ENCODE measurements around the gene MIB2. TPM values are rescaled to one million over a fixed set of nuclear protein-coding genes. Genes with fewer than 3 reads are reported as not detected.
A peak's percentile ranks its signal among the peaks of the same experiment; 100 is the strongest.
"Not testable (repeated sequence)": the region's sequence is repeated elsewhere in the genome, so short reads cannot be mapped to it uniquely, and the experiment has no call there.

The MIB2 gene
- total and polyA plus RNA-seq, 2 experiments from 2014 or later = 47.5 to 75.3 TPM

DNA sequence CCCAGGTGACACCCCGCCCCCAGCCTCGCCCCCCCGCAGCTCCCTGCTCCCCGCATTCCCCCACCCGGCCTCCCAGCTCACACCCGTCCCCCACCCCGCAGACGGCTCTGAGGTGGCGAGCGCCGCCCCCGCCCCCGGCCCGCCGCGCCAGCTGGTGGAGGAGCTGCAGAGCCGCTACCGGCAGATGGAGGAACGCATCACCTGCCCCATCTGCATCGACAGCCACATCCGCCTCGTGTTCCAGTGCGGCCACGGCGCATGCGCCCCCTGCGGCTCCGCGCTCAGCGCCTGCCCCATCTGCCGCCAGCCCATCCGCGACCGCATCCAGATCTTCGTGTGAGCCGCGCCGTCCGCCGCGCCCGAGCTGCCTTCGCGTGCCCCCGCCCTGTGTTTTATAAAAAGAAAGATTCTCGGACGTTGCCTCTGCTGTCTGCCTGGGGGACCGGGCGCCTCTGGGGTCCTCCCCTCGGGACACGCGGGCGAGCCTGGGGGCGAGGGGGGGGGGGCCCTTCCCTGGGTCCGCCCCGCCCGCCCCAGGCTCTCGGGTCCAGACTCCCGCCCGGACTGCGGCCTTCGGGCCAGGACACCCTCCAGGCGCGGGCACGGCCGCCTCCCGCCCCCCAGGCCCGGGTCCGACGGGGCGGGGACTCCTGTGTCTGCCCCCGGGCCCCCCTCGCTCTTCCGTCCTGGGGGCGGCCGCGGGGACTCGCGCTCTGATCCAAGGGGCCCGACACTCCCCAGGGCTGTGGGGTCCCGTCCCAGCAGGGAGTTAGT lies 15.1 kb downstream of the MIB2 start:
- peaks cover 15% of the 10 kb centered on the region for H3K27me3 ChIP-seq
- 28% methylated on average over 20 of the region's 81 CpGs for WGBS (ENCODE audit: low lambda C conversion rate, missing lambda C conversion rate)
- TF ChIP-seq EZH2 (IDR thresholded peaks at IDR 0.05; ENCODE audit: borderline replicate concordance) = peak; percentile 12
- no peak for TF ChIP-seq EZH2phosphoT487 (IDR thresholded peaks at IDR 0.05; ENCODE audit: low read depth, severe bottlenecking, unreplicated experiment)
- TF ChIP-seq, protein P1, sequence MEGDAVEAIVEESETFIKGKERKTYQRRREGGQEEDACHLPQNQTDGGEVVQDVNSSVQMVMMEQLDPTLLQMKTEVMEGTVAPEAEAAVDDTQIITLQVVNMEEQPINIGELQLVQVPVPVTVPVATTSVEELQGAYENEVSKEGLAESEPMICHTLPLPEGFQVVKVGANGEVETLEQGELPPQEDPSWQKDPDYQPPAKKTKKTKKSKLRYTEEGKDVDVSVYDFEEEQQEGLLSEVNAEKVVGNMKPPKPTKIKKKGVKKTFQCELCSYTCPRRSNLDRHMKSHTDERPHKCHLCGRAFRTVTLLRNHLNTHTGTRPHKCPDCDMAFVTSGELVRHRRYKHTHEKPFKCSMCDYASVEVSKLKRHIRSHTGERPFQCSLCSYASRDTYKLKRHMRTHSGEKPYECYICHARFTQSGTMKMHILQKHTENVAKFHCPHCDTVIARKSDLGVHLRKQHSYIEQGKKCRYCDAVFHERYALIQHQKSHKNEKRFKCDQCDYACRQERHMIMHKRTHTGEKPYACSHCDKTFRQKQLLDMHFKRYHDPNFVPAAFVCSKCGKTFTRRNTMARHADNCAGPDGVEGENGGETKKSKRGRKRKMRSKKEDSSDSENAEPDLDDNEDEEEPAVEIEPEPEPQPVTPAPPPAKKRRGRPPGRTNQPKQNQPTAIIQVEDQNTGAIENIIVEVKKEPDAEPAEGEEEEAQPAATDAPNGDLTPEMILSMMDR (IDR thresholded peaks at IDR 0.05; ENCODE audit: poor library complexity) = no peak
- H3K4me2 ChIP-seq = peak overlapping the region; percentile 75
- no peaks in the 10 kb centered on the region for H3K9me2 ChIP-seq (replicated peaks; ENCODE audit: insufficient read depth)
- no peaks in the 10 kb centered on the region for H4K20me1 ChIP-seq (ENCODE audit: insufficient read depth, poor library complexity, severe bottlenecking)
- no peaks in the 10 kb centered on the region for H3K36me3 ChIP-seq (replicated peaks; ENCODE audit: insufficient read depth, low read depth)
- no peak overlapping the region for H2AFZ ChIP-seq
- H3K9me3 ChIP-seq (ENCODE audit: low read depth) = no peaks in the 10 kb centered on the region
- H3K4me3 ChIP-seq = no peak overlapping the region
- H3K27ac ChIP-seq = peak overlapping the region; percentile 92
- peaks cover 19% of the 10 kb centered on the region for H3K4me1 ChIP-seq (ENCODE audit: insufficient read depth)
- H3K79me2 ChIP-seq = no peaks in the 10 kb centered on the region
- peak; percentile 81 for DNase-seq (ENCODE audit: low spot score)

DNA sequence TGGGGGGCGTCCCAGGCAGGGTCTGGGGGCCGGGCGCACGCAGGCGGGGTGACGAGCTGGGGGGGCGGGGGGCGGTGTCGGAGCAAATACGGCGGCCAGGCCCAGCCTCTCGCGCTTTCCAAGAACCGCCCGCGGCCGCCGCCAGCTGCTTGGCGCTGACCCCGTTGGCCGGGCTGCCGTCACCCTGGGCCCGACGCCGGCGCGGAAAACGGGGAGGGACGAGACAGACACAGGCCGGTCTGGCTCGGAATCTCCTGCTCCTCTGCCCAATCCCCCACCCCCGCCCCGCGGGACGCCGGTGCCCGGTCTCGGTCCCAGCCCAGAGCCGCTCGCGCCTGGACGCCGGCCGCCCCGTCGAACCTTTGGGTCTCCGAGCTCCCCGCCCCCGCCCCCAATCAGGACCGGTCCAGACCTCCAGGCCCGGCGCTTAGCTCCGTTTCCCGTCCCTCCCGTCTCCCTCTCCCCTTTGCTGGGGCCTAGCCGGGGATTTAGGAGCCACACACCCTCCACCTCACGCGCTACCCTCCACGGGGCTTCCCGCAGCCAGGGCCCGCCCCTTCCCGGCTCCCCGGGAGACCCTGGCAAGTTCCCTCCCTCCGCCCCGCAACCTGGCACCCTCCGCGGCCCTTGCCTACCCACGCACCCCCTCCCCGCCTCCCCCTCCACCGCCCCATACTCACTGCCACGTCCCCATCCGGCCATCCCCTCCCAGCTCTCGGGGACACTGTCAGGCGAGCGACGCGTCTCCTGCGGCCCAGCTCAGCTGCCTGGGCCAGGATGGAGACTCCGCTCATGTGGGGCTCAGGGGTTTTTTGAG lies 15.9 kb downstream of the MIB2 start:
- DNase-seq (ENCODE audit: low spot score) = peak; percentile 65
- H3K4me2 ChIP-seq = peak overlapping the region; percentile 75

DNA sequence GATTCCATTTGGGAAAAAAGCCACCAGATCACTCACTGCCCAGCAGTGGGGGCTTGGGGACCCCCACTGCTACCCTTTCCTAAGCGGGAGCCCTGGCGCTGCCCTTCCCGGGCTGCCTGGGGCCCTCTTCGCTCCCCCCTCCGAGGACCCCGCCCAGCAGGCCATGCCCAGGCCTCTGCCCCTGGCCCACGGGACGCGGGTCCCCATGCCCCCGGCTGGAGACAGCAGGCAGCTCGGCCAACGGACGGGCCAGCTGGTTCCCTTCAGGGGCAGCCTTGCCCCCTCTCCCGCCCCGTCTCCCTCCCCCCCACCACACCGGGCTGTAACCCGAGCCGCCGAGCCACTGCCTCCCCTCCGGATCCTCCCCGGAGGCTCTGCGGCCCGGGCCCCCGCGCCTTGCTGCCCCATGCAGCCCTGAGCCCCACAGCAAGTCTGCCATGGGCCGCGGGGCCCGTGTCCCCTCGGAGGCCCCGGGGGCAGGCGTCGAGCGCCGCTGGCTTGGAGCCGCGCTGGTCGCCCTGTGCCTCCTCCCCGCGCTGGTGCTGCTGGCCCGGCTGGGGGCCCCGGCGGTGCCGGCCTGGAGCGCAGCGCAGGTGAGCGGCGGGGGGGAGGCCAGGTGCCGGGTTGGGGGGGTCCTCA lies 16.6 kb downstream of the MIB2 start, which contains the start of gene MMP23B:
Gene MMP23B, plus strand, starts transcription at position 392 of the 639 bp plus-strand sequence. Its CDS starts 46 bp downstream, at position 438.
- peak within 1 kb of the TSS; percentile 75 for H3K4me2 ChIP-seq
- H4K20me1 ChIP-seq (ENCODE audit: insufficient read depth, poor library complexity, severe bottlenecking) = no peaks in the 10 kb centered on the region
- H3K9me2 ChIP-seq (replicated peaks; ENCODE audit: insufficient read depth) = no peaks in the 10 kb centered on the region
- H3K79me2 ChIP-seq = no peaks in the 10 kb centered on the region
- H3K27me3 ChIP-seq = peaks cover 15% of the 10 kb centered on the region
- H3K9me3 ChIP-seq (ENCODE audit: low read depth) = no peaks in the 10 kb centered on the region
- H2AFZ ChIP-seq = no peak within 1 kb of the TSS
- DNase-seq (ENCODE audit: low spot score) = peak; percentile 68
- TF ChIP-seq EZH2 (IDR thresholded peaks at IDR 0.05; ENCODE audit: borderline replicate concordance) (peak; percentile 59), EZH2phosphoT487 (IDR thresholded peaks at IDR 0.05; ENCODE audit: low read depth, severe bottlenecking, unreplicated experiment) (peak; percentile 23)
- TF ChIP-seq, protein P1 (IDR thresholded peaks at IDR 0.05; ENCODE audit: poor library complexity) = no peak
- peaks cover 19% of the 10 kb centered on the region for H3K4me1 ChIP-seq (ENCODE audit: insufficient read depth)
- peak within 1 kb of the TSS; percentile 36 for H3K4me3 ChIP-seq
- WGBS (ENCODE audit: low lambda C conversion rate, missing lambda C conversion rate) = 2% methylated on average over 11 of the region's 48 CpGs
- H3K36me3 ChIP-seq (replicated peaks; ENCODE audit: insufficient read depth, low read depth) = no peaks in the 10 kb centered on the region
- H3K27ac ChIP-seq = peak within 1 kb of the TSS; percentile 92

More for the DNA sequence above, 15.9 kb downstream of the MIB2 start:
- TF ChIP-seq, protein P1 (IDR thresholded peaks at IDR 0.05; ENCODE audit: poor library complexity) = no peak
- peak; percentile 58 for TF ChIP-seq EZH2phosphoT487 (IDR thresholded peaks at IDR 0.05; ENCODE audit: low read depth, severe bottlenecking, unreplicated experiment)
- no peak for TF ChIP-seq EZH2 (IDR thresholded peaks at IDR 0.05; ENCODE audit: borderline replicate concordance)
- no peak overlapping the region for H3K4me3 ChIP-seq
- peaks cover 15% of the 10 kb centered on the region for H3K27me3 ChIP-seq
- peaks cover 19% of the 10 kb centered on the region for H3K4me1 ChIP-seq (ENCODE audit: insufficient read depth)
- no peaks in the 10 kb centered on the region for H3K79me2 ChIP-seq
- 16% methylated on average over 16 of the region's 79 CpGs for WGBS (ENCODE audit: low lambda C conversion rate, missing lambda C conversion rate)
- H3K36me3 ChIP-seq (replicated peaks; ENCODE audit: insufficient read depth, low read depth) = no peaks in the 10 kb centered on the region
- no peaks in the 10 kb centered on the region for H3K9me3 ChIP-seq (ENCODE audit: low read depth)
- no peak overlapping the region for H2AFZ ChIP-seq
- H4K20me1 ChIP-seq (ENCODE audit: insufficient read depth, poor library complexity, severe bottlenecking) = no peaks in the 10 kb centered on the region
- H3K27ac ChIP-seq = peak overlapping the region; percentile 92
- H3K9me2 ChIP-seq (replicated peaks; ENCODE audit: insufficient read depth) = no peaks in the 10 kb centered on the region

DNA sequence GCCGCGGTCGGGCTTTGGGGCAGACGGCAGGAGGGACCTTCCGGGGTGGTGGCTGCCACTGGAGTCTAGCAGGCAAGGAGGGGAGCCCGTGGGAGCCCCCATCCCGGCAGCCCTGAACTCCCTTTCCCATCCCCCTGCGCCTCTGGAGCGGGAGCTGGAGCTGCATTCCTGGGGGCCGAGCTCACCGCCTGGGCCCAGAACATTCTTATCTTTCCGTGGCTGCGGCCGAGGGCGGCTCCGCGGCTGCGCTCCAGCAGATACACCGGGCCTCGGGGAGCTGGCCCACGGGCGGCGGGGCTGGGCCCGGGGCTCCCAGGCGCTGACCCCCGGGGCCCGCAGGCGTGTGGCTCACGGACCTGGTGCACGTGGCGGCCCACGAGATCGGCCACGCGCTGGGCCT lies 18.1 kb downstream of the MIB2 start:
- not testable (repeated sequence) for H3K79me2 ChIP-seq

DNA sequence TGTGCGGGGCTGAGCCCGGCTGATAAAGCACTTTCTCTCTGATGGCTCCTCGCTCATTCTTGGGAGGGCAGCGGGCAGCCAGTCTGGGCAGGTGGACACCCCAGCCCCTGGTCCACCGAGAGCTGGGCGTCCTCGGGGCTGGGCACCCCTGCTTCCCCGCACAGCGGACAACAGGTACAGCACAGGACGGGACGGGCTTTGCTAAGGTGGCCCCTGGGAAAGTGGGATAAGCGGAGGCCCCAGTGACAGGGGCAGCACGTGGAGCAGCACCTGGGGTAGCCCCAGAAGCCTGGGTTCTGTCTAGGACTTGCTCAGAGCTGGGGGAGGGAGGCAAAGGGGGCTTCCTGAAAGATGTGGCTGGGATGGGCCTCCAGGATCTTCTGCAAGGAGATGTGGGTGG lies 19.3 kb downstream of the MIB2 start:
- H3K79me2 ChIP-seq; H3K9me2 ChIP-seq (replicated peaks; ENCODE audit: insufficient read depth); H3K27ac ChIP-seq; H4K20me1 ChIP-seq (ENCODE audit: insufficient read depth, poor library complexity, severe bottlenecking); H2AFZ ChIP-seq; DNase-seq (ENCODE audit: low spot score); H3K9me3 ChIP-seq (ENCODE audit: low read depth); H3K36me3 ChIP-seq (replicated peaks; ENCODE audit: insufficient read depth, low read depth); H3K4me3 ChIP-seq; H3K4me2 ChIP-seq: not testable (repeated sequence)
- Histone ChIP-seq H3K27me3 (peaks cover 15% of the 10 kb centered on the region), H3K4me1 (ENCODE audit: insufficient read depth) (peaks cover 19% of the 10 kb centered on the region)
- WGBS (ENCODE audit: low lambda C conversion rate, missing lambda C conversion rate) = 95% methylated on average over 10 of the region's 13 CpGs

More for the DNA sequence above, 18.1 kb downstream of the MIB2 start:
- not testable (repeated sequence) for H3K36me3 ChIP-seq (replicated peaks; ENCODE audit: insufficient read depth, low read depth); H2AFZ ChIP-seq; DNase-seq (ENCODE audit: low spot score); H3K27ac ChIP-seq; H3K4me3 ChIP-seq; H4K20me1 ChIP-seq (ENCODE audit: insufficient read depth, poor library complexity, severe bottlenecking); H3K9me3 ChIP-seq (ENCODE audit: low read depth); H3K9me2 ChIP-seq (replicated peaks; ENCODE audit: insufficient read depth); H3K4me2 ChIP-seq
- H3K27me3 ChIP-seq = peaks cover 15% of the 10 kb centered on the region
- WGBS (ENCODE audit: low lambda C conversion rate, missing lambda C conversion rate) = no CpG with 5 or more reads among the region's 35 CpGs
- peaks cover 19% of the 10 kb centered on the region for H3K4me1 ChIP-seq (ENCODE audit: insufficient read depth)

Data from hepatocyte (in vitro differentiated cells).